ENCODE data around the gene LPAR2.

The LPAR2 gene

GRCh38 chr19:19645233-19645870 is 17.3 kb upstream of the LPAR2 start:
- no peaks in the 10 kb centered on the region for H3K27me3 ChIP-seq (ENCODE audit: insufficient read depth, low read length, poor library complexity)
- no peak overlapping the region for H3K23ac ChIP-seq (ENCODE audit: low read length)
- H2BK5ac ChIP-seq (ENCODE audit: low read length), result no peak overlapping the region
- no peaks in the 10 kb centered on the region for H3K79me1 ChIP-seq (ENCODE audit: low read length)
- no peaks in the 10 kb centered on the region for H3K79me2 ChIP-seq (ENCODE audit: control insufficient read depth, insufficient read depth, low read length)
- H3K27ac ChIP-seq (ENCODE audit: low read depth, low read length), result no peak overlapping the region
- H3K4ac ChIP-seq (ENCODE audit: low read depth, low read length), result no peak overlapping the region
- no peak for DNase-seq
- H3K4me3 ChIP-seq (ENCODE audit: low read length), result no peak overlapping the region
- H2AK5ac ChIP-seq (ENCODE audit: low read length), result no peak overlapping the region
- H3K4me2 ChIP-seq (ENCODE audit: low read length), result no peak overlapping the region
- no peak overlapping the region for H3K56ac ChIP-seq (ENCODE audit: low read length)
- H3K4me1 ChIP-seq (ENCODE audit: control insufficient read depth, low read depth, low read length), result no peaks in the 10 kb centered on the region
- WGBS (ENCODE audit: extremely low coverage, insufficient coverage, low lambda C conversion rate), result no CpG with 5 or more reads among the region's 17 CpGs
- H3K36me3 ChIP-seq (ENCODE audit: control insufficient read depth, insufficient read depth, low read length), result peaks cover 10% of the 10 kb centered on the region
- H2BK15ac ChIP-seq (replicated peaks; ENCODE audit: low read depth), result no peak overlapping the region
- H2BK120ac ChIP-seq (ENCODE audit: low read depth, low read length), result no peak overlapping the region
- H4K5ac ChIP-seq (ENCODE audit: low read length), result no peak overlapping the region
- H4K8ac ChIP-seq (ENCODE audit: low read depth, low read length), result no peak overlapping the region
- H3K9ac ChIP-seq (ENCODE audit: low read length), result no peak overlapping the region
- no peak overlapping the region for H3K18ac ChIP-seq (ENCODE audit: low read length)

- Histone ChIP-seq H2BK15ac (replicated peaks; ENCODE audit: low read depth) (no peak overlapping the region), H3K23ac (ENCODE audit: low read length) (no peak overlapping the region), H3K18ac (ENCODE audit: low read length) (no peak overlapping the region), H4K8ac (ENCODE audit: low read depth, low read length) (no peak overlapping the region), H3K4me3 (ENCODE audit: low read length) (no peak overlapping the region), H2BK5ac (ENCODE audit: low read length) (no peak overlapping the region), H3K79me1 (ENCODE audit: low read length) (no peaks in the 10 kb centered on the region), H3K56ac (ENCODE audit: low read length) (peak overlapping the region; percentile 42), H3K4me2 (ENCODE audit: low read length) (no peak overlapping the region), H3K4ac (ENCODE audit: low read depth, low read length) (no peak overlapping the region), H3K9ac (ENCODE audit: low read length) (no peak overlapping the region), H3K36me3 (ENCODE audit: control insufficient read depth, insufficient read depth, low read length) (peaks cover 9% of the 10 kb centered on the region), H2AK5ac (ENCODE audit: low read length) (no peak overlapping the region), H3K27me3 (ENCODE audit: insufficient read depth, low read length, poor library complexity) (no peaks in the 10 kb centered on the region), H3K27ac (ENCODE audit: low read depth, low read length) (no peak overlapping the region), H2BK120ac (ENCODE audit: low read depth, low read length) (no peak overlapping the region), H3K79me2 (ENCODE audit: control insufficient read depth, insufficient read depth, low read length) (no peaks in the 10 kb centered on the region), H4K5ac (ENCODE audit: low read length) (no peak overlapping the region), H3K4me1 (ENCODE audit: control insufficient read depth, low read depth, low read length) (no peaks in the 10 kb centered on the region)
- WGBS (ENCODE audit: extremely low coverage, insufficient coverage, low lambda C conversion rate), result no CpG with 5 or more reads among the region's 5 CpGs
- DNase-seq, result no peak
Observed at GRCh38 chr19:19644054-19644388, 16.0 kb upstream of the LPAR2 start.

- Histone ChIP-seq H3K27me3 (ENCODE audit: insufficient read depth, low read length, poor library complexity) (no peaks in the 10 kb centered on the region), H2BK15ac (replicated peaks; ENCODE audit: low read depth) (no peak within 1 kb of the TSS), H3K4me3 (ENCODE audit: low read length) (peak within 1 kb of the TSS; percentile 71), H3K4ac (ENCODE audit: low read depth, low read length) (peak within 1 kb of the TSS; percentile 0), H2BK5ac (ENCODE audit: low read length) (no peak within 1 kb of the TSS), H3K9ac (ENCODE audit: low read length) (peak within 1 kb of the TSS; percentile 91), H3K79me2 (ENCODE audit: control insufficient read depth, insufficient read depth, low read length) (no peaks in the 10 kb centered on the region), H3K36me3 (ENCODE audit: control insufficient read depth, insufficient read depth, low read length) (peaks cover 9% of the 10 kb centered on the region), H2AK5ac (ENCODE audit: low read length) (no peak within 1 kb of the TSS), H3K23ac (ENCODE audit: low read length) (peak within 1 kb of the TSS; percentile 29), H4K8ac (ENCODE audit: low read depth, low read length) (no peak within 1 kb of the TSS), H3K18ac (ENCODE audit: low read length) (peak within 1 kb of the TSS; percentile 10), H2BK120ac (ENCODE audit: low read depth, low read length) (no peak within 1 kb of the TSS), H3K4me2 (ENCODE audit: low read length) (peak within 1 kb of the TSS; percentile 84), H4K5ac (ENCODE audit: low read length) (no peak within 1 kb of the TSS), H3K56ac (ENCODE audit: low read length) (peak within 1 kb of the TSS; percentile 96), H3K4me1 (ENCODE audit: control insufficient read depth, low read depth, low read length) (no peaks in the 10 kb centered on the region), H3K27ac (ENCODE audit: low read depth, low read length) (peak within 1 kb of the TSS; percentile 87), H3K79me1 (ENCODE audit: low read length) (no peaks in the 10 kb centered on the region)
- no CpG with 5 or more reads among the region's 50 CpGs for WGBS (ENCODE audit: extremely low coverage, insufficient coverage, low lambda C conversion rate)
- peak; percentile 87 for DNase-seq
Observed at GRCh38 chr19:19643158-19644053, 15.4 kb upstream of the LPAR2 start, which contains the start of gene GMIP. GMIP (minus strand) TSS chr19:19643657; CDS start chr19:19643529, 128 bp downstream.

GRCh38 chr19:19642506-19643157 is 14.6 kb upstream of the LPAR2 start:
- H3K23ac ChIP-seq (ENCODE audit: low read length), result no peak overlapping the region
- H4K5ac ChIP-seq (ENCODE audit: low read length), result no peak overlapping the region
- H2BK120ac ChIP-seq (ENCODE audit: low read depth, low read length), result no peak overlapping the region
- H3K36me3 ChIP-seq (ENCODE audit: control insufficient read depth, insufficient read depth, low read length), result peaks cover 9% of the 10 kb centered on the region
- peak overlapping the region; percentile 91 for H3K9ac ChIP-seq (ENCODE audit: low read length)
- H3K56ac ChIP-seq (ENCODE audit: low read length), result peak overlapping the region; percentile 96
- peak; percentile 44 for DNase-seq
- H3K4me2 ChIP-seq (ENCODE audit: low read length), result peak overlapping the region; percentile 78
- no peak overlapping the region for H4K8ac ChIP-seq (ENCODE audit: low read depth, low read length)
- H3K4me3 ChIP-seq (ENCODE audit: low read length), result peak overlapping the region; percentile 71
- H3K79me2 ChIP-seq (ENCODE audit: control insufficient read depth, insufficient read depth, low read length), result no peaks in the 10 kb centered on the region
- H3K4ac ChIP-seq (ENCODE audit: low read depth, low read length), result peak overlapping the region; percentile 0
- H2BK5ac ChIP-seq (ENCODE audit: low read length), result no peak overlapping the region
- no peak overlapping the region for H2BK15ac ChIP-seq (replicated peaks; ENCODE audit: low read depth)
- peak overlapping the region; percentile 10 for H3K18ac ChIP-seq (ENCODE audit: low read length)
- H3K27ac ChIP-seq (ENCODE audit: low read depth, low read length), result no peak overlapping the region
- no peaks in the 10 kb centered on the region for H3K27me3 ChIP-seq (ENCODE audit: insufficient read depth, low read length, poor library complexity)
- no CpG with 5 or more reads among the region's 16 CpGs for WGBS (ENCODE audit: extremely low coverage, insufficient coverage, low lambda C conversion rate)
- H3K4me1 ChIP-seq (ENCODE audit: control insufficient read depth, low read depth, low read length), result no peaks in the 10 kb centered on the region
- H2AK5ac ChIP-seq (ENCODE audit: low read length), result no peak overlapping the region
- no peaks in the 10 kb centered on the region for H3K79me1 ChIP-seq (ENCODE audit: low read length)

GRCh38 chr19:19637523-19638251 is 9.7 kb upstream of the LPAR2 start:
- H3K79me2 ChIP-seq (ENCODE audit: control insufficient read depth, insufficient read depth, low read length), result no peaks in the 10 kb centered on the region
- H3K4me3 ChIP-seq (ENCODE audit: low read length), result no peak overlapping the region
- H4K5ac ChIP-seq (ENCODE audit: low read length), result no peak overlapping the region
- no peak overlapping the region for H3K4ac ChIP-seq (ENCODE audit: low read depth, low read length)
- H3K27ac ChIP-seq (ENCODE audit: low read depth, low read length), result no peak overlapping the region
- no peak overlapping the region for H2BK5ac ChIP-seq (ENCODE audit: low read length)
- no peak overlapping the region for H2BK120ac ChIP-seq (ENCODE audit: low read depth, low read length)
- H3K36me3 ChIP-seq (ENCODE audit: control insufficient read depth, insufficient read depth, low read length), result peaks cover 3% of the 10 kb centered on the region
- H3K79me1 ChIP-seq (ENCODE audit: low read length), result no peaks in the 10 kb centered on the region
- H3K27me3 ChIP-seq (ENCODE audit: insufficient read depth, low read length, poor library complexity), result no peaks in the 10 kb centered on the region
- DNase-seq, result peak; percentile 52
- no peak overlapping the region for H3K23ac ChIP-seq (ENCODE audit: low read length)
- H3K4me1 ChIP-seq (ENCODE audit: control insufficient read depth, low read depth, low read length), result no peaks in the 10 kb centered on the region
- H4K8ac ChIP-seq (ENCODE audit: low read depth, low read length), result no peak overlapping the region
- no peak overlapping the region for H3K9ac ChIP-seq (ENCODE audit: low read length)
- H3K56ac ChIP-seq (ENCODE audit: low read length), result peak overlapping the region; percentile 69
- H3K18ac ChIP-seq (ENCODE audit: low read length), result no peak overlapping the region
- no peak overlapping the region for H3K4me2 ChIP-seq (ENCODE audit: low read length)
- no peak overlapping the region for H2BK15ac ChIP-seq (replicated peaks; ENCODE audit: low read depth)
- H2AK5ac ChIP-seq (ENCODE audit: low read length), result no peak overlapping the region
- WGBS (ENCODE audit: extremely low coverage, insufficient coverage, low lambda C conversion rate), result no CpG with 5 or more reads among the region's 53 CpGs
